ENCODE results near the gene NBAS. TPM values are rescaled to one million over a fixed set of nuclear protein-coding genes. Genes with fewer than 3 reads are reported as not detected.

NBAS gene
- total RNA-seq, 2 experiments from 2014 or later, result 24.4 to 28.8 TPM

DNA sequence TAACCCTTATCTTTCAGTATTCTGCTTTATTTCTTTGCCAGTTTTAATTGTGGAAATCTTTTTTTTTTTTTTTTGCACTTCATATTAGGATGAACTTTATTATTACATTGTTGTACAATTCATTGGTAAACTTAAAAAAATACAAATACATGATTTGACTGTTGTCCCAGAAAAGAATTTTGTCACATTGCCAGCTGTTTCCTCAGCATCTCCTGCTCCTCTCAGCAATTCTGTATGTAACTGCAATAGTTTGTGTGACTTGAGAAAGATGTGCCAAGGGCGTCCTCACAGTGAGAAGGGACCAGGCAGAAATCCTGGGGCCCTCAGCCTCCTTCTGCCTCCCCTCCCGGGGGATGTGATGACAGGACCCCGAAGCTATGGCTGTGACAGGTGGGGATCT, 254.4 kb downstream of the NBAS start:
- no peaks in the 10 kb centered on the region for H3K9me2 ChIP-seq (ENCODE audit: insufficient read depth, low read length)
- BruUV-seq (replicated peaks), result no TSS peak
- H3K36me3 ChIP-seq (ENCODE audit: insufficient read depth, low read length), result peaks cover 5% of the 10 kb centered on the region; the same call in 1 of the 2 replicates
- TF ChIP-seq, protein P1, sequence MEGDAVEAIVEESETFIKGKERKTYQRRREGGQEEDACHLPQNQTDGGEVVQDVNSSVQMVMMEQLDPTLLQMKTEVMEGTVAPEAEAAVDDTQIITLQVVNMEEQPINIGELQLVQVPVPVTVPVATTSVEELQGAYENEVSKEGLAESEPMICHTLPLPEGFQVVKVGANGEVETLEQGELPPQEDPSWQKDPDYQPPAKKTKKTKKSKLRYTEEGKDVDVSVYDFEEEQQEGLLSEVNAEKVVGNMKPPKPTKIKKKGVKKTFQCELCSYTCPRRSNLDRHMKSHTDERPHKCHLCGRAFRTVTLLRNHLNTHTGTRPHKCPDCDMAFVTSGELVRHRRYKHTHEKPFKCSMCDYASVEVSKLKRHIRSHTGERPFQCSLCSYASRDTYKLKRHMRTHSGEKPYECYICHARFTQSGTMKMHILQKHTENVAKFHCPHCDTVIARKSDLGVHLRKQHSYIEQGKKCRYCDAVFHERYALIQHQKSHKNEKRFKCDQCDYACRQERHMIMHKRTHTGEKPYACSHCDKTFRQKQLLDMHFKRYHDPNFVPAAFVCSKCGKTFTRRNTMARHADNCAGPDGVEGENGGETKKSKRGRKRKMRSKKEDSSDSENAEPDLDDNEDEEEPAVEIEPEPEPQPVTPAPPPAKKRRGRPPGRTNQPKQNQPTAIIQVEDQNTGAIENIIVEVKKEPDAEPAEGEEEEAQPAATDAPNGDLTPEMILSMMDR (conservative IDR thresholded peaks at IDR 0.05; ENCODE audit: low read length), result no peak
- TF ChIP-seq EZH2phosphoT487 (IDR thresholded peaks at IDR 0.05; ENCODE audit: borderline replicate concordance, low read depth, low read length), result no peak
- no peak overlapping the region for H2AFZ ChIP-seq (ENCODE audit: low read length)
- peaks cover 10% of the 10 kb centered on the region for H3K4me1 ChIP-seq (ENCODE audit: insufficient read depth, low read length, poor library complexity, severe bottlenecking)
- POLR2A ChIA-PET, result no interaction called here
- no peaks in the 10 kb centered on the region for H4K20me1 ChIP-seq (ENCODE audit: insufficient read depth, low read length)
- H3K79me2 ChIP-seq (ENCODE audit: insufficient read depth, low read depth, low read length), result no peaks in the 10 kb centered on the region
- intact Hi-C loops (cut with micrococcal nuclease; ENCODE audit: unreplicated experiment), result no loop called here
- DNase-seq (ENCODE audit: low spot score), result no peak
- H3K27ac ChIP-seq (ENCODE audit: low read depth, low read length, poor library complexity, severe bottlenecking), result no peak overlapping the region
- no peak overlapping the region for H3K4me3 ChIP-seq (ENCODE audit: low read depth, low read length, poor library complexity, severe bottlenecking)
- CTCF ChIA-PET (ENCODE audit: unreplicated experiment), result no interaction called here
- H3K9me3 ChIP-seq (ENCODE audit: low read length), result no peaks in the 10 kb centered on the region
- H3K4me2 ChIP-seq (ENCODE audit: low read length), result no peak overlapping the region

- Histone ChIP-seq H3K4me1 (ENCODE audit: insufficient read depth, low read length, poor library complexity, severe bottlenecking) (no peaks in the 10 kb centered on the region), H2AFZ (ENCODE audit: low read length) (no peak overlapping the region), H3K4me2 (ENCODE audit: low read length) (no peak overlapping the region), H3K4me3 (ENCODE audit: low read depth, low read length, poor library complexity, severe bottlenecking) (no peak overlapping the region), H3K79me2 (ENCODE audit: insufficient read depth, low read depth, low read length) (no peaks in the 10 kb centered on the region), H4K20me1 (ENCODE audit: insufficient read depth, low read length) (no peaks in the 10 kb centered on the region), H3K9me2 (ENCODE audit: insufficient read depth, low read length) (no peaks in the 10 kb centered on the region), H3K27ac (ENCODE audit: low read depth, low read length, poor library complexity, severe bottlenecking) (no peak overlapping the region), H3K36me3 (ENCODE audit: insufficient read depth, low read length) (peaks cover 5% of the 10 kb centered on the region; the same call in 1 of the 2 replicates), H3K9me3 (ENCODE audit: low read length) (no peaks in the 10 kb centered on the region)
- DNase-seq (ENCODE audit: low spot score), result no peak
- TF ChIP-seq, protein P1 (conservative IDR thresholded peaks at IDR 0.05; ENCODE audit: low read length), result no peak
- no peak for TF ChIP-seq EZH2phosphoT487 (IDR thresholded peaks at IDR 0.05; ENCODE audit: borderline replicate concordance, low read depth, low read length)
- CTCF ChIA-PET (ENCODE audit: unreplicated experiment), result no interaction called here
- intact Hi-C loops (cut with micrococcal nuclease; ENCODE audit: unreplicated experiment), result no loop called here
- BruUV-seq (replicated peaks), result no TSS peak
- POLR2A ChIA-PET, result no interaction called here
Measured at GRCh38 chr2:15303874-15304273, 257.3 kb downstream of the NBAS start.

DNA sequence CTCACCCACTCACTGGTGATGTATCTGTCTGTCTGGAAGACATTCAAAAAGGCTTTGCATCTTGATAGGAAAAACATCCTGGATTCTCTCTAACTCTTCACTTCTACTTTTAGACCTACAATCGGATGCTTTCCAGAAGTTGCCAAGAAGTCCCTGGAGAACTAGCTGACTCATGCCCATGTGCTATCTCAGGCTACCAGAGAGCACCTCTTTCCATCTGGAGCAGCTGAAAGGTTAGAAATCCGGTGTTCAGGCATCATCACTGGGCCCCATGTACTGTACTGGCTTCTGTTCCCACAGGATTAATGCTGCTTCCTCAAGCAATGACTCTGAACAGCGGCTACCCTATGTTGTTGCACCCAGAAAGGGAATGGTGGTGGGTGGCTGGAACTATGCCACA, 259.0 kb downstream of the NBAS start:
- Histone ChIP-seq H3K4me3 (ENCODE audit: low read depth, low read length, poor library complexity, severe bottlenecking) (no peak overlapping the region), H3K4me2 (ENCODE audit: low read length) (no peak overlapping the region), H3K4me1 (ENCODE audit: insufficient read depth, low read length, poor library complexity, severe bottlenecking) (no peaks in the 10 kb centered on the region), H3K9me3 (ENCODE audit: low read length) (no peaks in the 10 kb centered on the region), H2AFZ (ENCODE audit: low read length) (no peak overlapping the region), H3K27ac (ENCODE audit: low read depth, low read length, poor library complexity, severe bottlenecking) (no peak overlapping the region), H4K20me1 (ENCODE audit: insufficient read depth, low read length) (no peaks in the 10 kb centered on the region), H3K36me3 (ENCODE audit: insufficient read depth, low read length) (peaks cover 11% of the 10 kb centered on the region; the same call in 1 of the 2 replicates), H3K79me2 (ENCODE audit: insufficient read depth, low read depth, low read length) (no peaks in the 10 kb centered on the region), H3K9me2 (ENCODE audit: insufficient read depth, low read length) (no peaks in the 10 kb centered on the region)
- DNase-seq (ENCODE audit: low spot score), result no peak
- TF ChIP-seq, protein P1 (conservative IDR thresholded peaks at IDR 0.05; ENCODE audit: low read length), result no peak
- no peak for TF ChIP-seq EZH2phosphoT487 (IDR thresholded peaks at IDR 0.05; ENCODE audit: borderline replicate concordance, low read depth, low read length)
- ChIA-PET POLR2A (no interaction called here), CTCF (ENCODE audit: unreplicated experiment) (no interaction called here)
- intact Hi-C loops (cut with micrococcal nuclease; ENCODE audit: unreplicated experiment), result no loop called here
- no TSS peak for BruUV-seq (replicated peaks)

All from OCI-LY7 (cell line).